IMR-90 (cell line): ENCODE results near the gene C9orf57. TPM values are rescaled to one million over a fixed set of nuclear protein-coding genes. Genes with fewer than 3 reads are reported as not detected.

Experiments used
- ATAC-seq: fragments of 200-7000 bp; cut with Tn5 transposase; 2 replicates; pipeline ENCODE4 v1.9.1; 2020; ENCODE audit warnings: low read depth, mild to moderate bottlenecking, moderate library complexity
- BruUV-seq: library from RNA; stranded (reverse); fragments of 400-500 nt; replicated peaks from 2 replicates; lab custom pipeline; 2021; lab: Mats Ljungman, UMichigan
- CTCF ChIA-PET: fragments of 300-600 bp; formaldehyde crosslinking; extraction: SDS; loops from one replicate; lab custom pipeline; 2021; ENCODE audit warnings: antibody characterized with exemption; lab: Yijun Ruan, JAX
- POLR2A ChIA-PET: fragments of 300-600 bp; sonication (Branson Sonifier 250); formaldehyde crosslinking; loops from one replicate; lab custom pipeline; 2022; ENCODE audit warnings: antibody characterized with exemption; ENCODE audit not compliant: unreplicated experiment; lab: Charles Lee
- DNase-seq: peaks from one replicate; pipeline ENCODE4 v3.0.0; 2013
- H2AFZ ChIP-seq: replicated peaks from 2 replicates; pipeline ENCODE3; 2013; ENCODE audit warnings: low read length, mild to moderate bottlenecking; ENCODE audit not compliant: poor library complexity
- H2AK5ac ChIP-seq: 2 replicates; pipeline ENCODE4 v1.6.1; 2013; ENCODE audit warnings: low read depth, low read length, inconsistent platforms
- H2AK9ac ChIP-seq: replicated peaks from 2 replicates; pipeline ENCODE3; 2013; ENCODE audit warnings: mild to moderate bottlenecking, low read depth, low read length, moderate library complexity; ENCODE audit not compliant: poor library complexity
- H2BK120ac ChIP-seq: 2 replicates; pipeline ENCODE4 v1.6.1; 2013; ENCODE audit warnings: low read depth, low read length, inconsistent platforms
- H2BK15ac ChIP-seq: 3 replicates; pipeline ENCODE4 v1.6.1; 2013; ENCODE audit warnings: low read depth, low read length, inconsistent platforms
- H2BK20ac ChIP-seq: 2 replicates; pipeline ENCODE4 v1.6.1; 2013; ENCODE audit warnings: low read depth, mild to moderate bottlenecking, inconsistent platforms, low read length, moderate library complexity
- H2BK5ac ChIP-seq: 2 replicates; pipeline ENCODE4 v1.6.1; 2013; ENCODE audit warnings: mild to moderate bottlenecking, low read depth, low read length, inconsistent platforms; ENCODE audit not compliant: poor library complexity, severe bottlenecking
- H3K14ac ChIP-seq: replicated peaks from 2 replicates; pipeline ENCODE4 v1.6.1; 2013; ENCODE audit warnings: low read depth, low read length, inconsistent platforms
- H3K18ac ChIP-seq: 2 replicates; pipeline ENCODE4 v1.6.1; 2013; ENCODE audit warnings: low read depth, low read length, control low read depth
- H3K23ac ChIP-seq: 2 replicates; pipeline ENCODE4 v1.6.1; 2013; ENCODE audit warnings: low read depth, low read length, inconsistent platforms
- H3K27ac ChIP-seq: 2 replicates; pipeline ENCODE4 v1.5.1; 2013; ENCODE audit warnings: mild to moderate bottlenecking, control low read depth, low read length; ENCODE audit not compliant: insufficient read depth
- H3K27me3 ChIP-seq: 2 replicates; pipeline ENCODE4 v1.6.1; 2013; ENCODE audit warnings: low read length; ENCODE audit not compliant: control insufficient read depth, insufficient read depth
- H3K36me3 ChIP-seq: 2 replicates; pipeline ENCODE4 v1.6.1; 2013; ENCODE audit warnings: low read length, mixed read lengths; ENCODE audit not compliant: control insufficient read depth, insufficient read depth
- H3K4ac ChIP-seq: 2 replicates; pipeline ENCODE4 v1.6.1; 2013; ENCODE audit warnings: low read depth, low read length, inconsistent platforms
- H3K4me1 ChIP-seq: 2 replicates; pipeline ENCODE4 v1.6.1; 2013; ENCODE audit warnings: low read length, mixed read lengths; ENCODE audit not compliant: control insufficient read depth, insufficient read depth
- H3K4me2 ChIP-seq: 2 replicates; pipeline ENCODE4 v1.6.1; 2013; ENCODE audit warnings: low read depth, mild to moderate bottlenecking, control low read depth, low read length, moderate library complexity
- H3K4me3 ChIP-seq: 2 replicates; pipeline ENCODE4 v1.5.1; 2013; ENCODE audit warnings: low read depth, mild to moderate bottlenecking, control low read depth, low read length, moderate library complexity; ENCODE audit not compliant: insufficient read depth
- H3K56ac ChIP-seq: 2 replicates; pipeline ENCODE4 v1.6.1; 2013; ENCODE audit warnings: low read length, inconsistent platforms; ENCODE audit not compliant: insufficient read depth; ENCODE audit errors: extremely low read depth
- H3K79me1 ChIP-seq, 2 experiments: 2 replicates each; pipeline ENCODE4 v1.6.1; 2013; ENCODE audit warnings: low read length in 2 of 2, inconsistent platforms in 1 of 2, low read depth in 1 of 2
- H3K9ac ChIP-seq: 2 replicates; pipeline ENCODE4 v1.6.1; 2013; ENCODE audit warnings: low read depth, low read length, control low read depth
- H3K9me1 ChIP-seq: 2 replicates; pipeline ENCODE4 v1.6.1; 2013; ENCODE audit warnings: low read length, inconsistent platforms; ENCODE audit not compliant: insufficient read depth
- H3K9me3 ChIP-seq: 2 replicates; pipeline ENCODE4 v1.6.1; 2013; ENCODE audit warnings: low read length; ENCODE audit not compliant: control insufficient read depth, insufficient read depth
- H4K20me1 ChIP-seq: 2 replicates; pipeline ENCODE4 v1.6.1; 2013; ENCODE audit warnings: low read length, inconsistent platforms; ENCODE audit not compliant: insufficient read depth
- H4K5ac ChIP-seq: 2 replicates; pipeline ENCODE4 v1.6.1; 2013; ENCODE audit warnings: mild to moderate bottlenecking, low read depth, low read length, control low read depth
- H4K8ac ChIP-seq, 2 experiments: 2 replicates each; pipeline ENCODE4 v1.6.1; 2013; ENCODE audit warnings: low read depth in 2 of 2, low read length in 2 of 2, control low read depth in 1 of 2, inconsistent platforms in 1 of 2
- H4K91ac ChIP-seq: 2 replicates; pipeline ENCODE4 v1.6.1; 2013; ENCODE audit warnings: low read depth, low read length, inconsistent platforms; ENCODE audit not compliant: insufficient read depth
- BHLHE40 ChIP-seq: fragments of 150-350 bp; IDR thresholded peaks from 2 replicates; pipeline ENCODE4 v1.6.1; 2016; ENCODE audit warnings: mild to moderate bottlenecking, low read depth, low read length
- CEBPB ChIP-seq: IDR thresholded peaks from 2 replicates; pipeline ENCODE4 v1.6.1; 2012; ENCODE audit warnings: low read depth, low read length, improper control_type of control experiment
- CHD1 ChIP-seq: IDR thresholded peaks from 2 replicates; pipeline ENCODE4 v1.6.1; 2012; ENCODE audit warnings: low read depth, low read length, improper control_type of control experiment
- CTCF ChIP-seq: conservative IDR thresholded peaks from 2 replicates; pipeline ENCODE4 v1.5.1; 2012; ENCODE audit warnings: mild to moderate bottlenecking, low read depth, low read length, improper control_type of control experiment
- FOS ChIP-seq: fragments of 150-350 bp; IDR thresholded peaks from 2 replicates; pipeline ENCODE4 v1.6.1; 2016; ENCODE audit warnings: low read depth, low read length
- MAFK ChIP-seq: IDR thresholded peaks from 2 replicates; pipeline ENCODE4 v1.6.1; 2012; ENCODE audit warnings: low read depth, low read length, improper control_type of control experiment
- MAZ ChIP-seq: IDR thresholded peaks from 2 replicates; pipeline ENCODE4 v1.6.1; 2012; ENCODE audit warnings: low read depth, mild to moderate bottlenecking, low read length, improper control_type of control experiment, moderate library complexity, borderline replicate concordance
- MXI1 ChIP-seq: IDR thresholded peaks from 2 replicates; pipeline ENCODE4 v1.6.1; 2012; ENCODE audit warnings: low read depth, mild to moderate bottlenecking, low read length, moderate library complexity, borderline replicate concordance
- NFE2L2 ChIP-seq: fragments of 150-350 bp; IDR thresholded peaks from 2 replicates; pipeline ENCODE4 v1.6.1; 2016; ENCODE audit warnings: low read depth, mild to moderate bottlenecking, low read length
- POLR2A ChIP-seq: IDR thresholded peaks from 2 replicates; pipeline ENCODE4 v1.6.1; 2012; ENCODE audit warnings: mild to moderate bottlenecking, low read depth, low read length
- RAD21 ChIP-seq: IDR thresholded peaks from 2 replicates; pipeline ENCODE4 v1.6.1; 2012; ENCODE audit warnings: low read length, improper control_type of control experiment
- RCOR1 ChIP-seq: IDR thresholded peaks from 2 replicates; pipeline ENCODE4 v1.6.1; 2012; ENCODE audit warnings: mild to moderate bottlenecking, low read length, improper control_type of control experiment; ENCODE audit not compliant: insufficient replicate concordance
- RFX5 ChIP-seq: IDR thresholded peaks from 2 replicates; pipeline ENCODE4 v1.8.0; 2012; ENCODE audit warnings: low read depth, mild to moderate bottlenecking, low read length, moderate library complexity
- SMC3 ChIP-seq: fragments of 150-350 bp; IDR thresholded peaks from 2 replicates; pipeline ENCODE4 v1.6.1; 2016; ENCODE audit warnings: low read depth, mild to moderate bottlenecking, antibody characterized with exemption, low read length, moderate library complexity
- WGBS, 2 experiments: methylation state at CpG; one replicate each; pipeline versions ENCODE4 v1.1.5 to v1.1.7; 2013; ENCODE audit warnings: missing lambda C conversion rate in 2 of 2; ENCODE audit not compliant: insufficient read length in 1 of 2; ENCODE audit errors: extremely low coverage in 2 of 2; 5-methylcytosine and 5-hydroxymethylcytosine counted together
- dilution Hi-C: fragments of 300-500 bp; cut with HindIII; formaldehyde crosslinking; loops from one replicate; pipeline ENCODE4 v1.14.3; 2018; ENCODE audit warnings: low sequenced_read_pairs; ENCODE audit not compliant: unreplicated experiment
- in situ Hi-C: fragments of 300-500 bp; cut with MboI; formaldehyde crosslinking; loops from 3 replicates; pipeline ENCODE4 v1.14.3; 2019; ENCODE audit warnings: low sequenced_read_pairs, inconsistent platforms, mixed read lengths
- intact Hi-C: fragments of 100-400 bp; cut with micrococcal nuclease; formaldehyde crosslinking; loops from 2 replicates; pipeline ENCODE4 v1.10.0; 2022
- polyA plus RNA-seq, 3 experiments: library from polyadenylated mRNA; depleted of rRNA; stranded (reverse); fragments of >200 nt; gene quantifications; 2 replicates each; pipeline ENCODE4 v1.2.3, GENCODE V29; 2012; ENCODE audit warnings: low replicate concordance in 1 of 3
- total RNA-seq: library from RNA; depleted of rRNA; stranded (reverse); fragments of >200 nt; gene quantifications from 2 replicates; pipeline ENCODE4 v1.2.3, GENCODE V29; 2012
- TF ChIP-seq, protein P1 (sequence below): fragments of 150-350 bp; IDR thresholded peaks from 2 replicates; pipeline ENCODE4 v1.6.1; 2016; ENCODE audit warnings: low read depth, mild to moderate bottlenecking, low read length, moderate library complexity, borderline replicate concordance
- TF ChIP-seq, protein P2 (sequence below): fragments of 150-350 bp; IDR thresholded peaks from 2 replicates; pipeline ENCODE4 v1.6.1; 2017; ENCODE audit warnings: mild to moderate bottlenecking, antibody characterized with exemption, low read length, low read depth

Gene C9orf57
- total and polyA plus RNA-seq, 2 of the 4 experiments (the other 2 are of a cell fraction) = not detected

DNA sequence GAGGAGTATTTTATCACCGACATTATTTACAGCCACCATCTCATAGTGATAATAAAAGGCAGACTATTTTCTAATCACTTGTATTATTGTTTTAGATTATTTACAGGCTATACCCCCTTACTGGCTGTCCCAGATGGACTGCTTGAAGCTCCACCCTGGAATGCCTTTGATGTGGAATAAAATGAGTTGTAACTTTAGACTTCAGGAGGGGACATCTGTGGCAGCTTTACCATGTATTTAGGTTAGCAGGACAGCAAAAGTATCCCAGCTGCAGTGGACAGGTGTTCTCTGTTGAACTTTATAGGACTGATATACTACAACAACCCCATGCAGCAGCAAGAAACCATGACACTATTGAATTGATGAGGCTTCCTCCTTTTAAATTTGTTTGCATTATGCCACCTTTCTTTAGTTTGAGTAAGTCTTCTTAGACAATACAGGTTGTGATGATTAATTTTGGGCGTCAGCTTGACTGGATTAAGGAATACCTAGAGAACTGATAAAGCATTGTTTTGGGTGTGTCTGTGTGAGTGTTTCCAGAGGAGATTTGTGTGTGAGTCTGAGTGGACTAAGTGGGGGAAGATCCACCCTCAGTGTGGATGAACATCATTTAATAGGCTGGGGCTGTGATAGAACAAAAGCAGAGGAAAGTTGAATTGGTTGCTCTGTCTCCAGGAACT is 29.2 kb upstream of the C9orf57 start:
- ChIA-PET CTCF (interaction anchor here (0.7 kb wide), 1 partner anchor 268 kb away, joined by 3 read pairs; no protein-coding TSS in a partner anchor), POLR2A (no interaction called here)
- ATAC-seq (no peak), DNase-seq (no peak)
- H3K18ac ChIP-seq = no peak overlapping the region
- 20% methylated on average over 1 of the region's 2 CpGs; no CpG with 5 or more reads in 1 of the 2 experiments for WGBS, 2 experiments
- H3K4me3 ChIP-seq = no peak overlapping the region
- no peaks in the 10 kb centered on the region for H3K9me1 ChIP-seq
- no peak overlapping the region for H3K56ac ChIP-seq
- H4K91ac ChIP-seq = no peak overlapping the region
- H2AK5ac ChIP-seq = no peak overlapping the region
- no peaks in the 10 kb centered on the region for H3K9me3 ChIP-seq
- H3K23ac ChIP-seq = no peak overlapping the region
- no peak overlapping the region for H3K27ac ChIP-seq
- H4K20me1 ChIP-seq = no peaks in the 10 kb centered on the region
- H2BK20ac ChIP-seq = no peak overlapping the region
- no peaks in the 10 kb centered on the region for H3K27me3 ChIP-seq
- H2BK15ac ChIP-seq = no peak overlapping the region
- H2BK120ac ChIP-seq = no peak overlapping the region
- intact Hi-C loops = no loop called here
- no peaks in the 10 kb centered on the region for H3K36me3 ChIP-seq
- BruUV-seq = no TSS peak
- H3K4me2 ChIP-seq = no peak overlapping the region
- H4K5ac ChIP-seq = no peak overlapping the region
- no peak overlapping the region for H3K14ac ChIP-seq
- no peak overlapping the region for H4K8ac ChIP-seq
- TF ChIP-seq, protein P1, sequence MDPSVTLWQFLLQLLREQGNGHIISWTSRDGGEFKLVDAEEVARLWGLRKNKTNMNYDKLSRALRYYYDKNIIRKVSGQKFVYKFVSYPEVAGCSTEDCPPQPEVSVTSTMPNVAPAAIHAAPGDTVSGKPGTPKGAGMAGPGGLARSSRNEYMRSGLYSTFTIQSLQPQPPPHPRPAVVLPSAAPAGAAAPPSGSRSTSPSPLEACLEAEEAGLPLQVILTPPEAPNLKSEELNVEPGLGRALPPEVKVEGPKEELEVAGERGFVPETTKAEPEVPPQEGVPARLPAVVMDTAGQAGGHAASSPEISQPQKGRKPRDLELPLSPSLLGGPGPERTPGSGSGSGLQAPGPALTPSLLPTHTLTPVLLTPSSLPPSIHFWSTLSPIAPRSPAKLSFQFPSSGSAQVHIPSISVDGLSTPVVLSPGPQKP = no peak
- TF ChIP-seq POLR2A = no peak
- TF ChIP-seq RCOR1 = no peak
- TF ChIP-seq MAFK = no peak
- TF ChIP-seq CEBPB = no peak
- TF ChIP-seq NFE2L2 = no peak
- no peak for TF ChIP-seq SMC3
- TF ChIP-seq MAZ = no peak
- TF ChIP-seq BHLHE40 = no peak
- TF ChIP-seq FOS = no peak
- TF ChIP-seq, protein P2, sequence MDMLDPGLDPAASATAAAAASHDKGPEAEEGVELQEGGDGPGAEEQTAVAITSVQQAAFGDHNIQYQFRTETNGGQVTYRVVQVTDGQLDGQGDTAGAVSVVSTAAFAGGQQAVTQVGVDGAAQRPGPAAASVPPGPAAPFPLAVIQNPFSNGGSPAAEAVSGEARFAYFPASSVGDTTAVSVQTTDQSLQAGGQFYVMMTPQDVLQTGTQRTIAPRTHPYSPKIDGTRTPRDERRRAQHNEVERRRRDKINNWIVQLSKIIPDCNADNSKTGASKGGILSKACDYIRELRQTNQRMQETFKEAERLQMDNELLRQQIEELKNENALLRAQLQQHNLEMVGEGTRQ = no peak
- TF ChIP-seq RFX5 = no peak
- TF ChIP-seq RAD21 = no peak
- no peak for TF ChIP-seq CTCF
- TF ChIP-seq CHD1 = no peak
- TF ChIP-seq MXI1 = no peak
- no peak overlapping the region for H3K9ac ChIP-seq
- no peaks in the 10 kb centered on the region for H3K79me1 ChIP-seq
- no peaks in the 10 kb centered on the region for H3K4me1 ChIP-seq
- no peak overlapping the region for H2BK5ac ChIP-seq
- in situ Hi-C loops = no loop called here
- dilution Hi-C loops = no loop called here
- H2AFZ ChIP-seq = no peak overlapping the region
- H2AK9ac ChIP-seq = no peak overlapping the region
- no peak overlapping the region for H3K4ac ChIP-seq
